ENCODE data around the gene ZNF385D.

DNA sequence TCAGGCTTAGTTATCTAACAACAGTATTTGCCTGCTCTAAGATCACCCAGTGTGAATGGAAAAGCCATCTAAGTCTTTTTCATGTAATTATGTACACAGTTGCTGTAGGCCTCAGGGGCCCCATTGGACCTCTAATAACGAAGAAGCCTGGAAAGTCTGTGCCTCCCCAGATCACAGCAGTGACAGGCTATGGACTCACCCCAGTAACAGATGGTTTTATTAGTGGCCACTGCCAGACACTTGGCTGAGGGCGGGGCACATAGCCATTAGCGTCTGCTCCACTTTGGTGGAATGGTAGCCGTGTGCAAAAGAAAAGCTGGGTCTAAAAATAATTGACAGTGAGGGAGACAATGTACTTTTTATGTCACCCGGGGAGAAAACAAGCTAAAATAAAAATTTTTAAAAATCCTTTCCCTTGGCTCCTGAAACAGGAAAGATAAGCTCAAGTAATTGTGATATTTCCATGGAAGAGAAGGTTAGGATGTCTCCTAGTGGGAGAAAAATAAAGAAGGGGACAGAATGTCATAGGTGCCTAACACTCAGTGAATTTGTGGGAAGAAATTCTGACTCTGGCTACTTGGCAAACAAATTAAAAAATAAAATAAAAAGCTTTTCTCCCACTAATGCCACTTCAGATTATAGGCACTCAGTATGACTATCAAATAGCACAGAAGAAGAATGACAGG is 44.3 kb upstream of the ZNF385D start:
- TF ChIP-seq, protein P1, sequence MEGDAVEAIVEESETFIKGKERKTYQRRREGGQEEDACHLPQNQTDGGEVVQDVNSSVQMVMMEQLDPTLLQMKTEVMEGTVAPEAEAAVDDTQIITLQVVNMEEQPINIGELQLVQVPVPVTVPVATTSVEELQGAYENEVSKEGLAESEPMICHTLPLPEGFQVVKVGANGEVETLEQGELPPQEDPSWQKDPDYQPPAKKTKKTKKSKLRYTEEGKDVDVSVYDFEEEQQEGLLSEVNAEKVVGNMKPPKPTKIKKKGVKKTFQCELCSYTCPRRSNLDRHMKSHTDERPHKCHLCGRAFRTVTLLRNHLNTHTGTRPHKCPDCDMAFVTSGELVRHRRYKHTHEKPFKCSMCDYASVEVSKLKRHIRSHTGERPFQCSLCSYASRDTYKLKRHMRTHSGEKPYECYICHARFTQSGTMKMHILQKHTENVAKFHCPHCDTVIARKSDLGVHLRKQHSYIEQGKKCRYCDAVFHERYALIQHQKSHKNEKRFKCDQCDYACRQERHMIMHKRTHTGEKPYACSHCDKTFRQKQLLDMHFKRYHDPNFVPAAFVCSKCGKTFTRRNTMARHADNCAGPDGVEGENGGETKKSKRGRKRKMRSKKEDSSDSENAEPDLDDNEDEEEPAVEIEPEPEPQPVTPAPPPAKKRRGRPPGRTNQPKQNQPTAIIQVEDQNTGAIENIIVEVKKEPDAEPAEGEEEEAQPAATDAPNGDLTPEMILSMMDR (IDR thresholded peaks at IDR 0.05 in 2 of 3, conservative IDR thresholded peaks at IDR 0.05 in 1 of 3; ENCODE audit: borderline replicate concordance in 1 of 3, insufficient read depth in 1 of 3, low read depth in 2 of 3, low read length in 2 of 3): no peak
- no peak for TF ChIP-seq EZH2 (IDR thresholded peaks at IDR 0.05)

Measured in HCT116 (cell line).